ENCODE data around the gene HOXC10.

The HOXC10 gene

DNA sequence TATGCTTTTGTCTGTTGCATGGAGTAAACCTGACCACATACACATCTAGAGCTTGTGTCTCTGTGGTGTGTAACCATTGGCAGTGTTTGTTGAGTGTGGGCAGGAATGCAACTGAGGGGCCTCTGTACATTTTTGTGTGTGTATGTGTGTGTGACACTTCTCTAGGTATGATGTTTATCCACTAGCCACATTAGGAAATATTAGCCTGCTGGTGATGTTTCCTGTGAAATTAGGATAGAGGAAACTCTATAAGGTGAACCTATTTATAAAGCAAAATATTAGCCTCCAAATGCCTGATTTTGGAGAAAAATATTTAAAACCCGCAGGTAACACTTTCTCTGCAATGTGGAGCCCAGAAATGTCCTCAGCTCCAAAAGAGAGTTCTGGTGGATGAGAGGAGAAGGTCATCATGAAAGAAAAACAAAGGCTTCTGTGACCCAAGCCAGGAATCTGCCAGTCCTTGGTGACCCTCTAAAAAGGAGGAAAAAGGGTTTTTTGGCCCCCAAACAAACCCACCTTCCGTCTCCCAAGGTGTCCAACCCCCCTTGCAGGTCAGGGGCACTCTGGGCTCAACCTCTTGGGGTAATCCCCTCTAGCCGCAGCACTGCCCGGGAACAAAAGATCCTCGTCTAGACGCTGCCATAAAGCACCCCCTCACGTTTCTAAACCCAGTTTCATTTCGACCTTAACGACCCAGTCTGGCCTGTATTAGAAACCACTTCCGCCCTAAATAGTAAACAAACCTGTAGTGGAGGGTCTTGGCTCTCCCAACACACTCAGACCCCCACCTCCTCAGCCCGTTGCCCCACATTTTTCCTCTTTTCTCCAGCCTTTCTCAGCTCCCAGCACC, 7.1 kb upstream of the HOXC10 start:
- DNase-seq (ENCODE audit: low read depth) = no peak

GRCh38 chr12:53978477-53979356, 6.2 kb upstream of the HOXC10 start:
- DNase-seq (ENCODE audit: low read depth) = no peak

- DNase-seq (ENCODE audit: low read depth) = no peak
Measured at GRCh38 chr12:53980104-53980801, 4.7 kb upstream of the HOXC10 start.

DNA sequence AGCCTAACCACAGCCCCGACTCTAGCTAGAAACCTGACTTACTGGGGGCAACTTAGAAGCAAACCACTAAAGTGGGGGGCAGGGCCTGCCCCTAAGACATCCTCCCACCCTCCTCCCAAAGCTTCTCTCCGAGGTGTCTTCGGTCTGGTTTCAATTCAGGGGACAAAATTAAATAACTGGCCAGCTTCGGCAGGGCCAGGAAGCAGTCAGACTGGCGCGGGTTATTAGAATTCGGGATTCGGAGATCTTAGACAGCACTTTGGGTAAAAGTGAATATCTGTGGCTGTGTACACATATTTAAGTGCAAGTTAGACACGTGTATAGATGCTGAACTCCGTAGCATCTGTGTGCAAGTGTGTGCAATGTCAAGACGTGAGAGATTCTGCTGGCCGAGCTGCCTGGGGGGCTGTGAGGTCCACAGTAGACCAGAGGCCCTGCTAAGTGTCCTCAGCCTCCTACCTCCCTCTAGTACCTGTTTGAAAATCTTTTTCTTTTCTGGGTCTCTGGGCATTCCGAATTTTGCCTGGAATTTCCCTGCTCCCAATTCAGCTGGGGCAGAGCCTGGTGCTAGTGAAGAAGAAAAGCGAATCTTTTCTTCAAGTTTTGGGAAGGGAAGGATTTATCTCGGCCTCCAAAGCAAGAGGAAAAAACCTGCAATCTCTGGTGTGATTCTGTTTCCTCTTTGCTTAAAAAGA, 4.0 kb upstream of the HOXC10 start:
- no peak for DNase-seq (ENCODE audit: low read depth)

GRCh38 chr12:53981634-53982565, 3.0 kb upstream of the HOXC10 start:
- no peak for DNase-seq (ENCODE audit: low read depth)

DNA sequence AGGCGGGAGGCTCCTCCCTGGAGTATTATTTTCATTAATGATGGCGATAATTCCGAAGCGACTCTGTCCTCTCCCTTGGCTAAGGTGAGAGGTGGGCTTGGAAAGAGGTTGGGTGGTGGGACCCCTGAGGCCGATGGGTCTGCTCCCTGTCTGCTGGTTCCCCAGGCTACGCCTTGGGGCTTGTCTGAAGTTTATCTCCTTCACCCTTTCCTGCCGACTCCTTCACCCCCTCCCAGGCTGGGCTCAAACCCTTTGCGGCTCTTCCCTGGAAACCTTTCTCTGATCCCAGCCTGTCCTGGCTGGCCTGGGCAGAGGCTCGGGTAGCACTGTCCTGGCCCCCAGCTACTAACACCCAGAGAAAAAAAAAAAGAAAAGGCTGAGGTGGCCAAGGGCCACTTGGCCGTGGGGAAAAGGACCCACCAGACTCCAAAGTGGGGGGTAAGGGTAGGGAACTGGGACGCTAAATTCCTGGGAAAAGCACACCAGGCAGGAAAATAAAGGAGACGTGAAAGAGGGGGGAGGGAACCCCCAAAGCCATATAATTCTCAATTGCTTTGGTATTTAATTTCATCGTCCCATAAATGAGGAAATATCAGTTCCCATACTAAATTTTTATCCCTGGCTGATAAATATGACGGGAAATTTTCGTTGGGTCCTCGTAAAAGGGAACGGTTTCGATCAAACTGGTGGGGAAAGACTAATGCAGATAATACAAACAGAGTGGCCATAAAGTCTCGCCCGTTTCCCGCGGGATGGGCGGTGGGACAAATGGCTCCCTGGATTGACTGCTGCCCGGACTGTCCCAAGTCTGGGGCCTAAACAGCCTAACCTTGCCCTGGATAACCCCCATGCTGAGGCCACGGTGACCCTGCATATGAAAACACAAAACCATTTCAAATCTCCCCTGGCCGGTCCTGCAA, 2.0 kb upstream of the HOXC10 start:
- DNase-seq (ENCODE audit: low read depth) = no peak

DNA sequence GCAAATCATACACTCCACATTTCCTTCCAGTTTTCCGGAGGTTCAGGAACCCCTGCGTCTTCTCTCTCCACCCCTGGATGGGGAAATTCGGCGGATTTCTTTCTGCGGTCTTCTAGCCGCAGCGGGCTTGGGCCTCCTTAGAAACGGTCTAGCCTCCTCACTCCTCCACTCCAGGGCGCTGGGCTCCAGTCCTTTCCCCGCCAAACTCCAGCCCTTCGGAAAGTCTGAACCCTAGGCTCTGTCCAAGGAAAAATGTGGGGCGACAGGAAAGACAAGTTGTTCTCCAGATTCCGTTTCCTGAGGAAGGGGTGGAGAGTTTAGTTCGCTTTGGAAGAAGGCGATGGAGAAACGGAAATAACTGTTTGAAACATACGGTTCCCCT, 1.4 kb upstream of the HOXC10 start:
- DNase-seq (ENCODE audit: low read depth) = no peak

- DNase-seq (ENCODE audit: low read depth) = no peak
Measured at GRCh38 chr12:53983950-53984572, 885 bp upstream of the HOXC10 start.

DNA sequence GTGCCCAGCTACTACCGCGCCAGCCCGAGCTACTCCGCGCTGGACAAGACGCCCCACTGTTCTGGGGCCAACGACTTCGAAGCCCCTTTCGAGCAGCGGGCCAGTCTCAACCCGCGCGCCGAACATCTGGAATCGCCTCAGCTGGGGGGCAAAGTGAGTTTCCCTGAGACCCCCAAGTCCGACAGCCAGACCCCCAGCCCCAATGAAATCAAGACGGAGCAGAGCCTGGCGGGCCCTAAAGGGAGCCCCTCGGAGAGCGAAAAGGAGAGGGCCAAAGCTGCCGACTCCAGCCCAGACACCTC, 697 bp downstream of the HOXC10 start:
- no peak for DNase-seq (ENCODE audit: low read depth)

DNA sequence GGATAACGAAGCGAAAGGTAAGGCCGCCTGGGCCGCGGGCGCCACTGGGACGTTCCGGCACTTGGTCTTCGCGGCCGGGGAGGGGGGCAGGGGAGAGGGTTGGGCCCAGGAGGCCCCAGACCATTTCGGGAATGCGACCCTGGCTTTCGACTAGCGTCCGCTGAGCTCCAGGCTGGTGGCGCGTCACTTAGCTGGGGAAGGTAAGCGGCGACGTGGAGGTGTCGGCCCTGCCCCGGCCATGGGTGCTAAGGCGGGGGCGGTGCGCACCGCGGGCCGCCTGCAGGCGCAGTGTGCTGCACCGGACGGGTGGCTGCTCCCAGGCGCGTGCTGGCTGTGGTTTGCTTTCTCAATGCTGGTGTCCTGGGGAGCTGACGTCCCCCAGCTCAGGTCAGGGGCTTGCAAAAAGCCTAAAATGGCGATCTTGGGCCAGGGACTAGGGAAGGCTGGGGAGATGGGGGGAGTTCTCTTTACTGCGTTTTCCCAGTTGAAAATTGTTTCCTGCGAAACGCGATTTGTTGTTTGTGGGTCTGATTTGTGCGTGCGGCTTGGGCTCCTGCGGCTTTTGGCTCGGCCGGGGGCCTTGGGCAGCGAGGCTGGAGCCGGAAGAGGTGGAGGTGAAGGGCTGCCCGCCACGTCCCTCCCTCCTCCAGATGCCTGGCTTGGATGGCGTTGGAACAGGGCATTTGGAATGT, 1.2 kb downstream of the HOXC10 start:
- no peak for DNase-seq (ENCODE audit: low read depth)

DNA sequence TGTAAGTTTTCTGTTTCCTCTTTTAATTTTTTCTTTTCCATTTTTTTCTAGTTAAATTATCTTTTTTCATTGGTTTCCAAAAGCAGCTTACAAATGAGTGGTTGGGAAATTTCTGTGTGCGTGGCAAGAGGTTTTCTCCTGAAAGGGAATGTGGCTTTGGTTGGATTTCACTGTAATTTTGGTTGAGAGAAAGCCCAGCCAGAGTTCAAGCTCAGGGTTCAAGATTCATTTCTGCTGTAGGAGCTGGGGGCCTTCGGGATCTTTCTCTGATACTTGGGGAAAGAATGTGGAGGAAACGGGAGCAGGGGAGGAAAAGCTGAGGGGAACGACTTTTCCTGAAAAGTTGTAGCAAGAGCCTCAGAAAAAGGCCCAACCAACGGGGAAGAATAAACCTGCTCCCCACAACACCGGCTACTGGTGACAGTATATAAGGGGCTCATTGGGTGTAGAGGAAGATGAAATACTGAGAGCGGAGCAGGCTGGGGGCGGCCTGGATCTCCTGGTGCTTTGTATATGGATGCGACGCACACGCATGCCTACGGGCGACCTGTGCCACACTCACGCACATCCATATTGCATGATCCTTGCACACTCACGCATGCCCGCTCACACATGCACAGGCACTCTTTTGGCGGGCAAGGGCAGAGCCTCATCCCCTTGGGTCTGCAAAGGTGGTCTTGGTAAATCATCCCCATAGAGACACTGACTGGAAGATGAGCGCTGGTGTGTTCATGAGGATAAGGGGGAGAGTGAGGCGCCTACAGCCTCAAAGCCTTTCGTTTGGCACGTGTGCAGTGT, 1.9 kb downstream of the HOXC10 start:
- DNase-seq (ENCODE audit: low read depth) = no peak

GRCh38 chr12:53987787-53988230, 2.9 kb downstream of the HOXC10 start:
- no peak for DNase-seq (ENCODE audit: low read depth)

- no peak for DNase-seq (ENCODE audit: low read depth)
Measured at GRCh38 chr12:53988541-53989226, 3.7 kb downstream of the HOXC10 start.

- no peak for DNase-seq (ENCODE audit: low read depth)
Measured at GRCh38 chr12:53989227-53990113, 4.5 kb downstream of the HOXC10 start.

DNA sequence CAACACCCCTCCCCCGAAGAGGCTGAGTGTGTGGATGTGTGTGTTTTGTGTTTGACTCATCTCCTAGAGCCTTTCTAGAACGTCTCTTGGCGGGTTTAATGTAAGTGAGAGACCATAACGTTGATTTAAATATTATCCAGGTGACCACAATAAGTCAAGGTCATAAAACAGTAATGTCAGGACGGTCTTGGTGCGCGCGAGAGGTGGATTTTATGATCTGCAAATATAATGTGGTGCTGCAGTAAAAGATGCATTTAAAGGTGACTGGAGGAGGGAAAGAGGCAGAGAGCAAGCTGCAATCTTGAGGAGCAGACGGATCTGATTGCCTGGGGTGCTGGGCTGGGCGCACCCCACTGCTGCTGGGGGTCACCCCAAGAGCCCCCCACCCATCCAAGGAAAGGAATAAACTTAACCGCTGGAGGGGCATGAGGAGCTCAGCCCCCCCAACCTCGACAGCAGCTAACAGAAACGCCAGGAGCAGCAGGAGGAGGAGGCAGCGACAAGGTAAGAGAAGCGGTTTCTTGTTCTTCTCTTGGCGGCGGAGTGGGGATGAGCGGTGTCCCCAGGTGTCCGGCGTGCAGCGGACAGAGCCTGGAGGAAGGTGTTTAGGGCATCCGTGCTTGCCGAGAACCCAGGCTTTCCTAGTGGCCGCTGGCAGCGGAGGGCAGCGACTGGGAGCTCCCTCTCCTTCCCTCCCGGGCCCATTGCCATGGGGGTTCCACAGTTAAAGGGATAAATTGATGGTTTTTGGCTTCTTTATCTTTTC, 5.5 kb downstream of the HOXC10 start:
- no peak for DNase-seq (ENCODE audit: low read depth)
